DMS153 treated with DMSO at 0.1 percent for 48 hours (cell line): ENCODE measurements around the gene NLRC5.
"Not testable (repeated sequence)": the region's sequence is repeated elsewhere in the genome, so short reads cannot be mapped to it uniquely, and the experiment has no call there.

Experiments used
- DNase-seq: peaks from one replicate; lab custom pipeline; 2025; ENCODE audit not compliant: unreplicated experiment; lab: John Stamatoyannopoulos, UW

Gene NLRC5

DNA sequence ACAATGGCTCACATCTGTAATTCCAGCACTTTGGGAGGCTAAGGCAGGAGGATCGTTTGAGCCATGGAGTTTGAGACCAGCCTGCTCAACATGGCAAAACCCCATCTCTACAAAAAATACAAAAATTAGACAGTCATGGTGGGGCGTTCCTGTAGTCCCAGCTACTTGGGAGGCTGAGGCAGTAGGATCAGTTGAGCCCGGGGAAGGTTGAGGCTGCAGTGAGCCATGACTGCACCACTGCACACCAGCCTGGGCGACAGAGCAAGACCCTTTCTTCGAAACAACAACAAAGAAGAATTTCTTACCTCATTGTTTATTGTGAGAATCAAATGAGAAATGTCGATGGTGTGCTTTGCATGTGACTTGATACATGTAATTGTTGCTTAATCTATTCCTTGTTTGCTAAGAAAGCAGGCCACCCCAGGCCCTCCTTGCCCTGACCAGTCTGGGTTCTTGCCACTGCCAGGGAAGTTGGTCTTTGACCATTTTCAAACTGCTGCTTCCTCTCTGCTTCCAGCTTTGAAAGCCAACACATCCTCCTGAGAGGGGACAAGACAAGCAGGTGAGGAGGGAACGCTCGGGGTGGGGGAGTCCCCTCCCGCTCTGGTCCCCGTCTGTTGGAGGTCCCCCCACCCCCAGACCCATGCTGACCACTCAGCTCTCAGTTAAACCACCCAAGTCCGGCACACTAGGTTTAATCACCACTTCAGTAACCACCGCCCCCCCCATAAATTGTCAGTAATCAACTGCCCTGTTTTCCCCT, 55.8 kb downstream of the NLRC5 start:
- no peak for DNase-seq

DNA sequence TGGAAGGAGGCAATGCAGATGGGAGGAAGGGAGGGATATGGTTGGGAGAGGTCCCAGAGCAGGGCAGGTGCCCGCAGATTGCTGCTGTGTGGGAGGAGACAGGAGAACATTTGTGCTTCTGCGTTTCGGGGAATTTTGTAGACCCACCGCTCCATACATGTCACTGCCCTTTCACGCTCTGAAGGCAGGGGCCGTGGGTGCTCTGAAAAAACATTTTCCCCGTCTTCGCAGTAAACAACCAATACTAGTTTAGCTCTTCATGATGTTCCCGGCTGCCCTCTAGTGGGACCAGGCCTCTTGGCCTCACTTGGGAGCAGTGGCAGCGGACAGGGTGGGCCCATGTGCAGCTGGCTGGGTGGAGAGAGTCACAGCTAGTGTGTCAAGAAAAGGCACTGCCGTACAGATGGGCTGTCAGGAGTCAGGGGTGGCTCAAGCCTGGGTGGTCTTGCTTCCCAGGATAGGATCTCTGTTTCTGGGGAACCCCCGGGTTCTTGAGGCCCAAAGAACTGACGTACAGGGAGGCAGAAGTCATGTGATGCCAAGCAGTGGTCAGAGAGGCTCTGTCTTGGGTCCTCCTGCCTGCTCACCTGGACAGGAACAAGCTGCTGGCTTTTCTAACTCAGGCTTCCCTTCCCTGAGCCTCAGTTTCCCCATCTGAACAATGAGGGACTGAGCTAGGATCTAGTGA, 56.5 kb downstream of the NLRC5 start:
- no peak for DNase-seq

DNA sequence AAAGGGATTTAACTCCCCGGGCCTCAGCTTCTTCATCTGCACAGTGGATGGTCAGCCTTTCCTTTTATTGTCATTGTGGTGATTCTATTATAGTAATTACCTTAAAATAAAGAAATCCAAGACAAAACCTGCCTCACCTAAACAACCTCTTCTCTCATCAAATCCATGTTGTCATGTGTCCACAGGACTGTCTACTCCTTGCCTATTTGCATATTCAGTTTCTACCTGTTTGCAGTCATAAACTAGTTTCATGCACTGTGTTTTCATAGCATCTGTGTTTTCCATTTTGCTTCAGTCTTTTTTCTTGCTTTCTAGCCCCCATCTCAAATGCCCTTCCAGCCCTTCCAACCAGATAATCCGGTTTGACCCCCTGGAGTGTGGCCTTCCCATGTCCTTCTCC, 58.7 kb downstream of the NLRC5 start:
- DNase-seq, result no peak

DNA sequence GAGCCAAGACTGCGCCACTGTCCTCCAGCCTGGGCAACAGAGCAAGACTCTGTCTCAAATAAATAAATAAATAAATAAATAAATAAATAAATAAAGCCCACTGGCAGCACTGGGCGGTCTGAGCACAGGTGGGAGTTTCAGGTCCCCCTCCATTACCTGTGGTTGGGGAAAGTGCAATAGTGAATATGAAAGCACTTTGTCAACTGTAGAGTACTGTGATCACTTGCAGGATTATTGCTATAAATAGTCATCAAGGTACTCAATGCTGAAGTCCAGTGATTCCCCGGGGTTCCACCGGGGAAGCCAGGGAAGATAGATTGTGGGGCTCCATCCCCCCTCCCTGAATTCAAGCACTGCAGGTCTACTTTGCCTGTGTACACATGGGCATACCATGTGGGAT, 60.3 kb downstream of the NLRC5 start:
- no peak for DNase-seq

DNA sequence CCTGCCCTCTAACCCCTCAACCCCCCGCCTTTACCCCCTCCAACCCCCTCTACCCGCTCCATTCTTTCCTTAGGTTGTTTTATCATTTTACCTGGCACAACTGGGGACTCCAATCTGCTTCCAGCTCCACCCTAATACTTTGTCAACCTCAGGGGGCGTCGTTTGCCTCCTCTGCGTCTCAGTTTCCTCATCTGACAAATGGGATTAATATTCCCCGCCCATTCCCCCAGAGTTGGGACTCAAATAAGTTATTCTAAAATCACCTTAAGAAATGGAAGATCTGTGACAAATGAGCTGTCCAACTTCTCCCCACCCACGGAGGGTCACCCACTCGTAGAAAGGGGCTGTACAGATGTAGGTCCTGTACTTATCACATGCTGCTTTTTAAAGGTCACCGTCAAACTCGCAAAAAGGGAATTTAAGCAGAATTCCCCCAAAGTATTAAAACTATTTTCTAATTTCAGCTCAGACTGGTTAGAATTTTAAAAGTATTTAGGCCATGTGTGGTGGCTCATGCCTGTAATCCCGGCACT, 62.4 kb downstream of the NLRC5 start:
- DNase-seq, result no peak

DNA sequence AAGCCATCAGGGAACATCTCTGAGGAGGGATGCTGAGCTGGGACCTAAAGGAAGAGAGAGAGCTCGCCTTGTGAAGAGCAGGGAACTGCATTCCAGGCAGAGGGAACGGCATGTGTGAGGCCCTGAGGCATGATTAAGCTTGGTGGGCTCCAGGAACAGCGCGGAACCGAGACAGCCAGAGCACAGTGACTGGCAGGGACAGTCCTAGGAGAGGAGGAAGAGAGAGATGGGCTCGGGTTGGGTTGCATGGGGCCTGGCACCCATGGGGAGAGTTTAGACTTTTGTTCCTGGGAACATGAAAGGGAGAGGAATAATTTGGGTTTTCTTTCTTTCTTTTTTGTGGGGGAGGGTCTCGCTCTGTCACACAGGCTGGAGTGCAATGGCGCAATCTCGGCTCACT, 63.8 kb downstream of the NLRC5 start:
- no peak for DNase-seq

DNA sequence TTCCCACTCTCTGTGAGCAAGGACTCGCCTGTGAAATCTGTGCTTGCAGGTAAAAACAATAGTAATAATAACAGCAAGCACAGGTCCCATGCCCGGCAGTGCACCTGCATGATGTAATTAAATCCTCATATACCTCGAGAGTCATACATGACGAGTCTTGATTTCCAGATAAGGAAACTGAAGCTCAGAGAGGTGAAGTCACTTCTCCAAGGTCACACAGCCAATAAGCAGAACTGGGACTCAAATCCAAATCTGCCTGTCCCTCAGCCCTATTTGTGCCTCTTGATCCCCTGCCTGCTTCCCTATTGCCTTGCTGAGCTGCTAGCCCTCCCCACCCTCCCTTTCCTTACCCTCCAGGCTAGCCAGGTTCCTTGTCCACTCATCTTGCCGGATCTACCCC, 65.0 kb downstream of the NLRC5 start:
- no peak for DNase-seq

DNA sequence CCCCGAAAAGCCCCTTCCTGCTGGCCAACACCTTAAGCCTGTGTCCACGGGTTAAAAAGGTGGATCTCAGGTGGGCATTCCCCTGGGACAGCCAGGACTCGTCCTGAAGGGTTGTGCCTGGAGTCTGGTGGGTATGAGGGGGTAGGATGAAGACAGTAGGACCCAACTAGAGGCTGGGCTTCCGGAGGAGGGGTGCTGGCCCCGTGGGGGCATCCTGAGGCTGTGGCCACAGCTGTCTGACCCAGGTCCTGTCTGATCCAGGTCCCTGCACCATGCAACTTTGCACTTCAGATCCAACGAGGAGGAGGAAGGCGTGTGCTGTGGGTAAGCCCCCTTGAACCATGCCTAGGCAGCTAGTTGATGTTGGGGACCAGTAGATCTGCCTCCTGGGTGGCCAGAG, 65.4 kb downstream of the NLRC5 start:
- no peak for DNase-seq

DNA sequence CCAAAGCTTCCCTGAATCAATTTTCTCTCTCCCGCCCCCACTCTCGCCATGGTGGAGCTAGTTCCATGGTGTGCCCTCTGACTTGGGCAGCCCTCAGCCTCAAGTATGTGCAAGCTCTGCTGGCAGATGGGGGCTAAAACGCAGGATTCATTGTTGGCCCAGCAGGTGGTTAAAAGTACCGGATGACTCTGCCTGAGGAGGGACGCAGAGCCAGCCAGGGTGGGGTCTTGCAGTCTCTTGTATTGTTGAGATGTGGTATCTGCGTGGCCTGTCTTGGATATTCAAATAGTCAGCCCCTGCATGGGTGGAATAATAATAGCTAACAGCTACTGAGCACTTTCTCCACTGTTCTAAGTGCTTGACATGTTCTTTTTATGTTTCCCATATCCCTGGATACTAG, 66.3 kb downstream of the NLRC5 start:
- DNase-seq, result no peak

DNA sequence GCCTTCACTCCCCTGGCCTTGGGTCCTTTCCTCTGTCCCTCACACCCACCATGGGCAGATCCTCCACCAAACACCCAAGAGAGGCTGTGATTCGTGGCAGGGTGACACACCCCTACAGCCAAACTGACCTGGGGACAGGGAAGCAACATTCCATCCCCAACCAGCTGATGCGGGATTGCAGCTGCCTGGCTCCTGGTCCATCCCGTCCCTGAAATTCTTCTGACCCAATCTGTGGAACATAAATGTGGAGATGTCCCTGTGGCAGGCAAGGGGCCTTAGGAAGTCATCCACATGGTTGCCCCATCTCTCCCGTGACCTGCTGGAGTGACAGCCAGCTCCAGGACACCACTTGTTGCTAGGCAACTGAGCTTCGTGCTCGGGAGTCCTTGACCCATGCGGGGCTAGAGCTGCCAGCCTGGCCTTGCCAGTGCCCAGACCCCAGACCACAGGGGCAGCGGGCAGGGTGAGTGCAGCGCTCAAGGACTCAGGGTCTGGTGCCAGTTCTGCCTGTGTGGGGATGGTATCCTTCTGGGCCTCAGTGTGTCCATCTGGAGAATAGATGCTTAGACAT, 69.0 kb downstream of the NLRC5 start:
- no peak for DNase-seq

DNA sequence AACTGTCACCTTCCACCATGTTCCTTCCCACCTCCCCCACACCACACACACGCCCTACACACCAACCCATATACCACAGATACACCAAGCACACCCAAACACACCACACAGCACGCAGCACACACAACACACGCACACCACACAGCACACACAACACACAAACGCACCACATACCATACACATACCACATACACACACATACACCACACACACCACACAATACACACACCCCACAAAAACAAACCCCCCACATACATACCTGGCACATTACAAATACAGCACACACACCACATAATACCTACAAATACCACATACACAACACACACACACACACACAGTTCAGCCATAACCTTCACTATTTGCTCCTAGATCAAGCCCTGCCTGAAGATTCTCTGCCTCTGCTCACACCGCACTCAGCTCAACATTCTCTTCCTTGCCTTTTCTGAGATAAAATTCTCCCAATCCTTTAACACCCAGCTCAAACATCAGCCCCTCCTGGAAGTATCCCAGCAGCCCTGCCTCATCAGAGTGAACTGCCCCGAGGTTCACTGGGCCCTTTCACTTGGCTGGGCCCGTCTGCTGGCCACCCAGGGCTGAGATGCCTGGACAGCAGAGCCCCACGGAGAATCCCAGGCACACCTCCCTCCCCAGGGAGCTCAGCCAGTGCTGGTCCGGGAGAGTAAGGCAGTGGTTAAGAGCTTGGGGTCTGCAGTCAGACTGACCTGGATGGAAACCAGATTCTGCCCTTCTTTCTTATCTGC, 71.1 kb downstream of the NLRC5 start:
- DNase-seq, result no peak

DNA sequence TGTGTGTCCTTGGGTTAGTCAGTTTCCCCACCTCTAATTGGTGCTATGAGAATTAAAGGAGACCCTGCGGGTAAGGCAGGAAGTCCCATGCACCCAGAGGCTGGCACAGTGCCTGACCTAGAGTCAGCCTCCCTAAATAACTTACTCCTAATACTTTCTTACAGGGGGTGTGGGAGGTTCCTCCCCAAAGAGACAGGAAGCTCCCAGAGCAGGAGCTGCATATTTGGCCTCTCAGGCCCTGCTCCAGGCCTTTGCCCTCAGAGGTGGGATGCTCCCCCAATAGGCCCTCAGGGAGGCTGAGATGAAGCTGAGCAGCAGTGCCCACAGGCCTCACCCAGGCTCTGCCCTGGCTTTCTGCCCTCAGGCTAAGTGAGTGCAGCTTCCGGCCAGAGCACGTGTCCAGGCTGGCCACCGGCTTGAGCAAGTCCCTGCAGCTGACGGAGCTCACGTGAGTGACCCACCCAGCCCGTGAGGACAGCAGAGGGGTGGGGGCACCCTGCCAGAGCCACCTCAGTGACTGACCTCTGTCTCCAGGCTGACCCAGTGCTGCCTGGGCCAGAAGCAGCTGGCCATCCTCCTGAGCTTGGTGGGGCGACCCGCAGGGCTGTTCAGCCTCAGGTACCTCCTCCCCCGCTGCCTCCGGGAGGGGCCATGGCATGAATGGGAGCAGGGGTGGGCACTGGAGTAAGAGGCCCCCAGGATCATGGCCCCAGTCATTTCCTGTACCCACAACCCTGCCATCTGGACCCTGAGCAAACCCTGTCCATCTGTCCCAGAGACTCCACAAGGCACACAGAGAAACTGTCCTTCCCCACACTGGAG, 71.9 kb downstream of the NLRC5 start:
- no peak for DNase-seq

DNA sequence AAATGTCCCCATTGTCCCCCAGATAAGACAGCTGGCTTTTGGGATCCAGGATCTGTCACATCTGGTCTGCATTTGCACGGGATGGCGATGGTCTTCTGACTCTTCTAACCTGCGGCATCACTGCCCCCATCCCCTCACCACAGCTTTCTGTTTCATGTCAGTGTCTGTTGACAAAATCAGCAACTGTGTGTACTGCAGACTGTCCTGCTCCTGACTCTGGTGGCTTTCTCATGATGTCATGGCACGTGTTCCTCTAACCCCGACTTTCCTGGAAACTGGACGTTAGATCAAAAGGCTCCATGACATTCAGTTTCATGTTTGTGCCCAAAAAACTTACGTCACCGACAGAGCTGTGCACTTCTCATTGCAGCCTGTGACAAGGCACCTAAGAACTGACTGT, 73.0 kb downstream of the NLRC5 start:
- DNase-seq, result no peak

DNA sequence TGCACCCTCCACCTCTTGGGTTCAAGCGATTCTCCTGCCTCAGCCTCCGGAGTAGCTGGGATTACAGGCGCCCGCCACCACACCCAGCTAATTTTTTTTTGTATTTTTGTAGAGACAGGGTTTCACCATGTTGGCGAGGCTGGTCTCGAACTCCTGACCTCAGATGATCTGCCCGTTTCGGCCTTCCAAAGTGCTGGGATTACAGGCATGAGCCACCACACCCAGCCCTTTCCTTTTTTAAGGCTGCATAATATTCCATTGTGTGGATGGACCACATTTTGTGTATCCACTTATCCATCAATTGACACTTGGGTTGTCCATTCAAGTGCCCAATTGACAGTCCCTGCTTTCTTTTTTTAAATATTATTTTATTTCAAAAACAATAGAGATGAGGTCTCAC, 73.8 kb downstream of the NLRC5 start:
- not testable (repeated sequence) for DNase-seq

DNA sequence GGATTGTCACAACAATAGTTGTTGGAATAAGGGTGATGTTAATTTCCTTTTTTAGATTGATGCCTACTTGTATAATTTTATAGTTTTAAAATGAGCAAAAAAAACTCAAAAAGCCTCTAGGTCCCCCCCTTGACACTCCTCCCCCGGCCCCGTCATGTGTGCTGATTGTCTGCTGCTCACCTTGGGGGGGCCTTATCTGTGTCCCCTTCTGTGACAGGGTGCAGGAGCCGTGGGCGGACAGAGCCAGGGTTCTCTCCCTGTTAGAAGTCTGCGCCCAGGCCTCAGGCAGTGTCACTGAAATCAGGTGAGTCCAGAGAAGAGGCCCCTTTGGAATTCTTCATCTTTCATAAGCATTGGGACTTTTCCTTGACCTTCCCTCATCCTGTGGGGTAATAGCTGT, 75.6 kb downstream of the NLRC5 start:
- no peak for DNase-seq

DNA sequence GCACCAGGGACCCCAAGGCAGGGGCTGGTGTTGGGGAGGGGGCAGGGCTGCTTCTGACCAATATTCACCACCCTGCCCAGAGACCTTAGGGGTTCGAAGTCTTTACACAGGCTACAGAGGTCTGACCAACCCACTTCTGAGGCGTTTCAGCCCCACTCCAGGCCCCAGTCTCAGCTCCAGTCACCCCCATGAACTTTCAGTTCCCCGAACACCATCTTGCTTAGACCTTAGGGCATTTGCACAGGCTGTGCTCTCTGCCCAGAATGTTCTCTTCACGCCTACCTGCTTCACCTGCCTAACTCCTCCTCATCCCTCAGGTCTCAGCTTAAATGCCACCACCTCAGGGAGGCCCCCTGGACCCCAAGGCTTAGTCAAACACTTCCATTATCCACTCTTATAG, 77.3 kb downstream of the NLRC5 start:
- DNase-seq, result no peak

DNA sequence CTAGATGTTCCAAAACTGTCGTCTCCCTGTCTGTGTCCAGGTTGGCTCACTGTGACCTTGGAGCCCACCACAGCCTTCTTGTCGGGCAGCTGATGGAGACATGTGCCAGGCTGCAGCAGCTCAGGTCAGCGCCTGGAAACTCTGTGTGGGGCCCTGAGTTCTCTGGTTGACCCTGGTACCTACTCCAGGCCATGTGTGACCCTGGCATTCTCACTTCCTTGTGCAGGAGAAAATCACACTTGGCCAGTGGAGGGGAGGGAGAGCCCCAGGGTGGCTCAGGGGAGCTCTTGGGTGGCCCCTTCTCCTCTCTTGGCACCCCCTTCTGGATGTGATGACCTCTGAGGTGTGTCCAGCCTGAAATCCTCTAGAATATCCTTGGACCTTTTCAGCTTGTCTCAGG, 78.0 kb downstream of the NLRC5 start:
- DNase-seq, result no peak

DNA sequence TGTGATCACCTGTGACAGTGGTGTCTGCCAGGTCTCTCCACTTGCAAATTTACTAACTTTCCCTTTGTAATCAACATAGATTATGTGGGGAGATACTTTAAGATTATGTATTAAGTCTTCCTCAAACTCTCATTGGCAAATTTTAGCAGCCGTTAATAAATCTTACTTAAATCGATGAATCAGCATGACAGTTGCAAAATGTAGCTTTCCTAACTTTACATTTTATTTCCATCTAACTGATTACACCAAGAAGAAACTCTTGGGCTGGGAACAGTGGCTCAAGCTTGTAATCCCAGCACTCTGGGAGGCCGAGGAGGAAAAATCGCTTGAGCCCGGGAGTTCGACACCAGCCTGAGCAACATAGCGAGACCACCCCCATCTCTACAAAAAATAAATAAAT, 79.7 kb downstream of the NLRC5 start:
- DNase-seq, result no peak

DNA sequence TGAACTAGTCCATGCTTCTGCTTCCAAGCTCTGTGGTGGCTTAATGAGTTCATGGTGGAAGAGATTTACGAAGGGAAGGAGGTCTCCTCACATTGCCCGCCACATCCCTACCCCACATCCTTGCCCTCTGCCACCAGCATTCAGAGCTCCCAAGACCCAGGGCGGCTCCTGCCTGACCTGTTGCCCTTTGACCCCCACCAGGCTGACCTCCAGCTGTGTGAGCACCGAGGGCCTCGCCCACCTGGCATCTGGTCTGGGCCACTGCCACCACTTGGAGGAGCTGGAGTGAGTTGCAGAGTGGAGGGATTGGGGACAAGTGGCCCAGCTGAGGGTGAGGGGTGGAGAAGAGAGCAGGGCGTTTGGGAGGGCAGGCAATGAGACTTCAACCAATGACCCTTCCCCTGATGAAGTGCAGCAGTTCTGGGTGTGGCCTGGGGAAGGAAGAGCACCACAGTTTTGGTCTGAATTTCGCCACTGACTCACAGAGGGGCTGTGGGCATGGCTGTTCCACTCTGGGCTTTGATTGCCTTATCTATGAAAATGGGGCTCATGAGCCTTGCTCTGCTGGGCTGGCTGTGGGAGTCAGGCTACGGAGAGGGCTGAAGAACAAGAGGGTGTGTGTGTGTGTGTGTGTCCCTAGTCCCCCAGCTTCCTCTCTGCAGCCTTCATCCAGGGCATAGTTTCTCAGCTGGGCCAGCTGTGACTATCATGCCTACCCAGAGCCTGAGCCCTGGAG, 80.4 kb downstream of the NLRC5 start:
- DNase-seq, result no peak

DNA sequence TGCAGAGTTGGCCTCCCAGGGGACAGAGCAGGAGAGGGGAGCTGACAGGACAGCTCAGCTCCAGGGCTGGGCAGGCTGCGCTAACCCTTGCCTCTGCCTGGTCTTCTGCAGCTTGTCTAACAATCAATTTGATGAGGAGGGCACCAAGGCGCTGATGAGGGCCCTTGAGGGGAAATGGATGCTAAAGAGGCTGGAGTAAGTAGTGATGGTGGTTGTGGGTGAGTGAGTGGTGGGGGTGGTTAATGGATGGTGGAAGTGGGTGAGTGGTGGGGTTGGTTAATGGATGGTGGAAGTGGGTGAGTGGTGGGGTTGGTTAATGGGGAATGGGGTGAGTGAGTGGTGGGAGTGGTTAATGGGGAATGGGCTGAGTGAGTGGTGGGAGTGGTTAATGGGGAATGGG, 81.1 kb downstream of the NLRC5 start:
- DNase-seq, result no peak
